NOMO-1 (cell line): ENCODE results near the gene RNF151.
"Not testable (repeated sequence)": the region's sequence is repeated elsewhere in the genome, so short reads cannot be mapped to it uniquely, and the experiment has no call there.

ENCODE experiments used
- DNase-seq, 2 experiments: peaks; one replicate each; lab custom pipeline; 2025; ENCODE audit not compliant: unreplicated experiment in 2 of 2; lab: John Stamatoyannopoulos, UW

Gene RNF151

DNA sequence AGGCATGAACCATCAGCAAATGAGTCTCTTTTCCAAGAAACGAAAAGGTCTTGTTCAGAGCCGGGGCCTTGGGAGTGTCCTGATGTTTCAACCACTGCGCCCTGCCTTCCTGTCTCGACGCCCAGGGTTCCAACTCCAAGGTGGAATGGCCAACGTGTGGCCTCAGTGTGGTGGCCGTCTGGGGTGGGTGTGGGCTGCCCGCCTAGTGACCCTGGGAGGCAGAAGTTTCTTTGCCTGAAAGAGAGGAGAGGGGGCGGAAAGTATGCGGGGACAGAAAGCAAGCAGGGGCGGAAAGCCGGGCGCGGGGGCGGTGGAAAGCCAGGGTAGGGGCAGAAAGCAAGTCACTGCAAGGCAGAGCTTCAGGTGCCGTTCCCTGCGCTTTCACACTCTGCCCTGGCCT lies 27.7 kb upstream of the RNF151 start:
- no peak for DNase-seq

DNA sequence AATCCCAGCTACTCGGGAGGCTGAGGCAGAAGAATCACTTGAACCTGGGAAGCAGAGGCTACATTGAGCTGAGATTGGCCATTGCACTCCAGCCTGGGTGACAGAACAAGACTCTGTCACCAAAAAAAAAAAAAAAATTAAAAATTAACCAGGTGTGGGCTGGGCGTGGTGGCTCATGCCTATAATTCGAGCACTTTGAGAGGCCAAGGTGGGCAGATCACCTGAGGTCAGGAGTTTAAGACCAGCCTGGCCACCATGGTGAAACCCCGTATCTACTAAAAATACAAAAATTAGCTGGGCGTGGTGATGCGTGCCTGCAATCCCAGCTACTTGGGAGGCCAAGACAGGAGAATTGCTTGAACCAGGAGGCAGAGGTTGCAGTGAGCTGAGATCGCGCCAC lies 26.8 kb upstream of the RNF151 start:
- DNase-seq: not testable (repeated sequence)

- DNase-seq: no peak
These were observed 26.1 kb upstream of the RNF151 start for GRCh38 chr16:1940273-1941161.

DNA sequence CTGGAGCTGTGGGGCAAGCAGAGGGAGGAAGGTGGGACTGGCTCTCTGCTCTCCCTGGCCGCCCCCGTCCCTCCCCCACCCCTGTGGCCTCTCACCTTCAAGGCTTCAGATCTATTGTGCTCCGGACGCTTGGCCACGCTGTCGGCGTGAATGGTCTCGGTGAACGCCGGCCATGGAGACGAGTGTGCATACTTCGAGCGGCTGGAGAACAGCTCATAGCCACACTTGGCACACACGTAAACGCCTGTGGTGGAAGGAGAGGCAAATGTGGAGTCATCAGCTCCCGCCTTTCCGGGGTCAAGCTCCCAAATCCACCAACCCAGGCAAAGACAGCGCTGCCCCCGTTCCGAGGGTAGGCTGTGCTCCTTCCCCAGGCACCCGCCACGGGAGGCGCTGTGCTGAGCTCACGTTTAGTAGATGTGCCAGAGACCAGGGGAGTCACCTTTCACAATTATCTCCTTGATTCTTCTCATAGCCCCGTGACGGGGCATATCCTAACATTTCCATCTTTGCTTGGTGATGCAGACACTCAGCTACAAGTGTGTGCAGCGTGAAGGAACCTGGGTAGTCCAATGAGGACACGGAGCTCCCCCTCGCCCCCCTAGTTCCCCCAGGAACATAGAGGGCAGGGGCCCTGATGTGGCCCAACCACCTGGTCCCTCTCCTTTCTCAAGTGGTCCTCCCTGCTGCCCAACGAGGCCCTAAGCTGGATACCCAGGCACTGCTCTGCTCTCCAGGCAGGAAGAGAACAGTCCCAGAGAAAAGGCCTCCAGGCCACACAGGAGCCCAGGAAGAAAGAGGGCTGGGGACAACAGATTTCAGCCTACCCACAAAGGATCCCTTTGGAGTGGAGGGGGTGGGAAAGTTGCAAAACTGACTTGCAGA lies 25.3 kb upstream of the RNF151 start:
- peak; percentile 59 to 63 for DNase-seq

DNA sequence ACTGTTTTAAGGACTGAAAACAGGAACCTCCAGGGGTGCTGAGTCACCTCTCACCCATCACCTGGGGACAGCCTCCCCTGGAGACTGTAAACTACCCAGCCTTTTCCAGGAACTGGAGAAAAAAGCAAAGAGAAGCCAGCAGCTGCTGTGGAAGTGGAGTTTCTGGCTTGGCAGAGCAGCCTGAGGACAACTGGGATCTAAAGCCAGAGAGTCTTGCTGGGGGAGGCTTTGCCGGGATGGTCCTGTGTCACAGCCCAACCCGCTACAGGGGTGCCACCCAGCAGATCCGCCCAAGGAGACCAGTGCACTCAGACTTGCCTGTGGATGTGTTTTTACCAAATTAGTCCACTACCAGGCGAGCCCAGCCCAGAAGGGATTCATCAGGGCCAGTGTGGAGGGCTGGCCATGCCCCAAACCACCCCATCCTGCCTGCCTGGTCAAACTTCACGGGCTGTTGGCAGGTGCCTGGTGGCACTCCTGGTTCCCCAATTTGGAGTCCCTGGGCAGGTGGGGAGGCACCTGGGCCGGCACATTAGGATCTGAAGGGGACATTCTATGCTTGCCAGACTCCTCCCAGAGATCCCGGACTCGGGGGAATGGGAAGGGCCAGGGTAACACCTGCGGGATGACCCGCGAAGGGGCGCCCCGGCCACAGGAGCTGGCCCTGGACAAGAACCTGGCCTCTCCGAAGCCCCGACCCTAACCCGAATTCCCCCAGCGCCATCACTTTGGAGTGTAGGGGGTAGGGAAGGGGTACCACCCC lies 24.4 kb upstream of the RNF151 start:
- peak; percentile 42 to 71 for DNase-seq

DNA sequence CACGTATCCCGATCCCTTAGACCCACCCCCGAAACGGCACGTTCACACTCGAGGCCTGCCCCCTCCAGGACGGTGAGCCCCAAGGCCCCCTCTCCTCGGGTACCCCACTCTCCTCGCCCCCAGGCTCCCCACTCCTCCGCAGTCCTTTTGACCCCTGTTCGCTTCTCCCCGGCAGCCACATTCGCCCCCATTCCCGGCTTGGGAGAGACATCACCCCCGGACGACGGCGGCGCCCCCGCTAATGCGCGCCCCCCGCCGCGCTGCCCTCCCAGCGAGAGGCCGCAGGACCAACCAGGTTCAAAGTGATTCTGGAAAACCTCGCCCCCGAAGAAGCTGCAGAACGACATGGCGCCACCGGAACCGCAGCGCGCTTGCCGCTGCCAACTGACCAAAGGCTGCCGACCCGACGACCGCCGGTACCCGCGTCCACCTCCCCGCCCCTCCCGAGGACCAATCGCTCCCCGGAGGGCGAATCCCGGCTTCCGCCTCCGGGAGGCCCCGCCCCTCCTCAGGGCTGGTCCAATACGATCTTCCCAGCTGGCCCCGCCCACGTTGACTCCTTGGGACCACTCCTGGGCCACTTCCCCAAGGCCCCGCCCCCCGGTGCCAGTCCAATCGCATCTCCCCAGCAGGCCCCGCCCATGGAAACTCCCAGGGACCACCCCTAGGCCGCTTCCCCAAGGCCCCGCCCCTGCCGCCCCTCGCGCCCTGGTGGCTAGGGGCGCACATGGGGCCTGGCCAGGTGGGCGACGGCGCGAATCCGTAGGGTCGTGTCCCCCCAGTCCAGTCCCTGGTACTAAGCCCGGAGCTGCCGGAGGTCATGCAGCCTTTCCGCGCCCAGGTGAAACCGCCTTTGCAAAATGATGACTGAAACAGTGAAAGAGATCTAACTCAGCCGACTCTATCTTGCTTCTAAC lies 23.6 kb upstream of the RNF151 start, which contains the start of gene MSRB1:
Gene MSRB1 (minus strand): TSS at position 390 of the 917 bp plus-strand sequence. CDS start 43 bp downstream, at position 347.
- DNase-seq: peak; percentile 97 to 99

DNA sequence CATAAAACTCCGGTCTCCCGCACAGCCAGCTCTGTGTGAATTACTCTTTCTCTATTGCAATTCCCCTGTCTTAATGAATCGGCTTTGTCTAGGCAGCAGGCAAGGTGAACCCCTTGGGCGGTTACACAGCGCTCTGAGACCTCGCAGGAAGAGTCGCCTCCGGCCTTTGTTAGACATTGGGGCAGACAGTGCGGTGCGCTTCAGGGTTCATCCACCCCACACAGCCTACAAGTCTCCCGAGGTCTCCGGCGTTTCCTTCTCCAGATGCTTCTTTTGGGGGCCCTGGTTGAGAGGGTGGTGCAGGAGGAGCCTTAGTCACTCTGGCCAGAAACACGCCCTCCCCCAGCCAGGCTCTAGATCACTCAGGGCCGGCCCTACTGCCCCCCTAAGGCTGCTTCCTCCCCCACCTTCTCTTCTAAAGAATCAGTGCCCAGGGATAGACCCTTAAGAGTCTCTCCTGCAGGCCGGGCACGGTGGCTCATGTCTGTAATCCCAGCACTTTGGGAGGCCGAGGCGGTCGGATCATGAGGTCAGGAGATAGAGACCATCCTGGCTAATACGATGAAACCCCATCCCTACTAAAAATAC lies 21.9 kb upstream of the RNF151 start:
- DNase-seq: no peak

DNA sequence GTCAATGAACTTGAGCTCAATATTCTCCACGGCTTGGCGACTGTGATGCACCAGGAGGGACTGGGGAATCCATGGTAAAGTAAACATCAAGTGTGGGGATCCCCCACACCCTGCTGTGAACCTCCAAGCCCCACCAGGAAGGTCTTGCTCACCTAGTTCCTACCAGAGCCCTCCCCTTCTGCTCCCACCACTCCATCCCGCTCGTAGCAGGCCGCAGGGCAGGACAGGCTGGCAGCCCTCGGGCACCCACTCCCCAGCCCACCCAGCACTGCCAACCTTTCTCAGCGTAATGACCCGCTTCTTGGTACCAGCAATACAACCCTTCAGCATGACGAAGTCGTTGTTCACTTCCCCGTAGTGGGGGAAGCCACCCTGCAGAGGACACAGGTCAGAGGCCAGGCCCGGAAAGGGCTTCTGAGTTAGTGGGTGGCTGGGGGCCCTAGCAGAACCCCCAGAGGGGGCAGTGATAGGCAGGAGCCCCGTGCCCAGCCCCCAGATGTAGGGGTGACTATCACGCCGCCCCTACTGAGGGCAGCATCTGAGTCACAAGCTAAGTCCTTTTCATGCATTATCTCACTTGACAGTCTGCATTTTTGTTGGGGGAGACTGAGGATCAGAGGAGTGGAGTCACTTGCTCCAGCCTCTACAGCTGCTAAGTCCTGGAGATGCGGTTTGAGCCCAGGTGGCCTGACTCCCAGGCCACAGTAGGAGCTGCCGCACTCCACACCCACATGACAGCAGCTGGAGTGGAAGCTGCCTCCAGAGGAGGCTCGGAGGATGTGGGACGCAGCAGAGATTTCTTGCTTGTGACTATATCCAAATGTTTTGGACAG lies 20.9 kb upstream of the RNF151 start:
- DNase-seq: no peak

DNA sequence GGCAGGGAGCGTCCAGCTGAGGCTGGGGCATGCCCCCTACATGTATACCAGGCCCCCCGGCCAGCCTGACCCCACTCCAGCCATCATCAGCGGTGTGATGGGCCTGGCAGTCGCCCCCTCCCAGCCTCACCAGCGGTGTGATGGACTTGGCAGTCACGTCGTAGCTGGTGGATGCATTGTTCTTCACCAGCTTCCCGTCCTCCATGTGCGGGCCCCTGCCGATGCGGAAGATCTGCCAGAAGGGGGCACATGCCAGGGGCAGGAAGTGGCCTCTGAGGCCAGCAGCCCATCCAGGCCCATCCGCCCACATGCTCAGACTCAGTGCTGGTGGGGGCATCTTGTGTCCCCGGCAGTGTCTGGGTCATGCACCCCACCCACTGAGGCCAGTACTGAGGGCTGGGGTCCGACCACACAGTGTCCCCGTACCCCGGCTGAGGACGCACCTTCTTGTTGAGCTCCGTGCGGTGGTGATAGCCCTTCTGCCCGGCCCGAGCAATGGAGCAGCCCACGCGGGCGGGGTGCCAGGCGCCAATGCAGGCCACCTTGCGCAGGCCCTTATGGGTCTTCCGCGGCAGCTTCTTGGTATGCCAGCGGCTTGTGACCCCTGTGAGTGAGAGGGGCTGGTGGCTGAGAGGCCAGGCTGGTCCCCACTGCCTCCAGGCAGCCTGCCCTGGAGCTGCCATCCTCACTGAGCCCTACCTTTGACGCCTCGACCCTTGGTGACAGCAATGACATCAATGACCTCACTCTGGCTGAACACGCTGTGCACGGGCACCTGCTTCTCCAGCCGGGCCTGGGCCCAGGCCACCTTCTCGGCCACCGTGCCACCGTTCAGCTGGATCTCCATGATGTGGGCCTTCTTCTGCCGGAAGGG lies 19.9 kb upstream of the RNF151 start:
- DNase-seq: no peak

- no peak for DNase-seq
These were observed 19.3 kb upstream of the RNF151 start for GRCh38 chr16:1947369-1947670.

- no peak for DNase-seq
These were observed 17.1 kb upstream of the RNF151 start for GRCh38 chr16:1949507-1949906.

- DNase-seq: no peak
These were observed 16.6 kb upstream of the RNF151 start for GRCh38 chr16:1950047-1950446.

DNA sequence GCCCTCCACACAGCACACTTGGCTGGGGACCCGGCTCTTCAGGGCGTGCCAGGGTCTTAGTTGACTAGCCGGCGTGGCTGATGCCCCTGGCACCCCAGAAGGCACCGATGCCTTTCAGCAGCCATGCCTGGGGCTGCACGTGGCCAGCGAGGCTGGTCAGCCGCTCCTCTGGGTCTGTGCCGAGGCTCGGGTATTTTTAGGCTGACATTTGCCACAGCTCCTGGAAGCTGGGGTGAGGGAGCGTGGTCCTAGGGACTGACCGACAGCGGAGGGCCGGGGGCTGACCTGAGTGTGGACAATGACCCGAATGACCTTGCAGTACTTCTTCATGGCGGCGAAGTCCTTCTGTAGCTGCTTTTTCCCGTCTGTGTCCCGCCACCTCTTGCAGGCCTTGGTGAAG lies 16.1 kb upstream of the RNF151 start:
- DNase-seq: no peak

DNA sequence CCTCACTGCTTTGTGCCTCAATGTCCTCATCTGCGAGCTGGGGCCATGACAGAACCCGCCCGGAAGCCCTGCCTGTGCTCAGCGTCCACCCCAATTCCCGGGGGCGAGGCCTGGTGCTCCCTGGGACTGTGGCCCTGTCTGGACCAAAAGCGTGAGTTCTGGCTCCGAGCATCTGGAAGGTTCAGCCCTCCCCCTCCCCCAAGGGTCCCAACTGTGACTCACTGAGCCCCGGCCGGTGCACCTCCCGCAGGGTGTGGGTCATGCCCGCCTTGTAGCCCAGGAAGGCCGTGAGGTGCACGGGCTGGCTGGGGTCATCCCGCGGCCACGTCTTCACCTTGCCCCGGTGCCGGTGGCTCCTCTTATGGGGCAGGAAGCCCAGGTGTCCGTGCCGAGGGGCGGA lies 12.9 kb upstream of the RNF151 start:
- DNase-seq: no peak

DNA sequence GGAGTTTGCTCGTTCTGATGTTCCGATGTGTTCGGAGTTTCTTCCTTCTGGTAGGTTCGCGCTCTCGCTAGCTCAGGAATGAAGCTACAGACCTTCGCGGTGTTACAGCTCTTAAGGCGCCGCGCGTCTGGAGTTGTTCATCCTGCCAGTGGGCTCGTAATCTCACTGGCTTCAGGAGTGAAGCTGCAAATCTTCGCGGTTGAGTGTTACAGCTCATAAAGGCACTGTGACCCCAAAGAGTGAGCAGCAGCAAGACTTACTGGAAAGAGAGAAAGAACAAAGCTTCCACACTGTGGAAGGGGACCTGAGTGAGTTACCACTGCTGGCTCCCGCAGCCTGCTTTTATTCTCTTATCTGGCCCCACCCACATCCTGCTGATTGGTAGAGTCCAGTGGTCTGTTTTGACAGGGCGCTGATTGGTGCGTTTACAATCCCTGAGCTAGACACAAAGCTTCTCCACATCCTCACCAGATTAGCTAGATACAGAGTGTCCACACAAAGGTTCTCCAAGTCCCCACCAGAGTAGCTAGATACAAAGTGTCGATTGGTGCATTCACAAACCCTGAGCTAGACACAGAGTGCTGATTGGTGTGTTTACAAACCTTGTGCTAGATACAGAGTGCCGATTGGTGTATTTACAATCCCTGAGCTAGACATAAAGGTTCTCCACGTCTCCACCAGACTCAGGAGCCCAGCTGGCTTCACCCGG lies 9.1 kb upstream of the RNF151 start:
- DNase-seq: not testable (repeated sequence)

DNA sequence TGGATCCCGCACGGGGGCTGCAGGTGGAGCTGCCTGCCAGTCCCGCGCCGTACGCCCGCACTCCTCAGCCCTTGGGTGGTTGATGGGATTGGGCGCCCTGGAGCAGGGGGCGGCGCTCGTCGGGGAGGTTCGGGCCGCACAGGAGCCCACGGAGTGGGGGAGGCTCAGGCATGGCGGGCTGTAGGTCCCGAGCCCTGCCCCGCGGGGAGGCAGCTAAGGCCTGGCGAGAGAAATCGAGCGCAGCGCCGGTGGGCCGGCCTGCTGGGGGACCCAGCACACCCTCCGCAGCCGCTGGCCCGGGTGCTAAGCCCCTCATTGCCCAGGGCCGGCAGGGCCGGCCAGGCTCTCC lies 8.5 kb upstream of the RNF151 start:
- DNase-seq: not testable (repeated sequence)

- DNase-seq: no peak
These were observed 7.9 kb upstream of the RNF151 start for GRCh38 chr16:1958715-1959268.
